Measurements from ENCODE around the gene ELP2.
"Not testable (repeated sequence)": the region's sequence is repeated elsewhere in the genome, so short reads cannot be mapped to it uniquely, and the experiment has no call there.

The ELP2 gene

DNA sequence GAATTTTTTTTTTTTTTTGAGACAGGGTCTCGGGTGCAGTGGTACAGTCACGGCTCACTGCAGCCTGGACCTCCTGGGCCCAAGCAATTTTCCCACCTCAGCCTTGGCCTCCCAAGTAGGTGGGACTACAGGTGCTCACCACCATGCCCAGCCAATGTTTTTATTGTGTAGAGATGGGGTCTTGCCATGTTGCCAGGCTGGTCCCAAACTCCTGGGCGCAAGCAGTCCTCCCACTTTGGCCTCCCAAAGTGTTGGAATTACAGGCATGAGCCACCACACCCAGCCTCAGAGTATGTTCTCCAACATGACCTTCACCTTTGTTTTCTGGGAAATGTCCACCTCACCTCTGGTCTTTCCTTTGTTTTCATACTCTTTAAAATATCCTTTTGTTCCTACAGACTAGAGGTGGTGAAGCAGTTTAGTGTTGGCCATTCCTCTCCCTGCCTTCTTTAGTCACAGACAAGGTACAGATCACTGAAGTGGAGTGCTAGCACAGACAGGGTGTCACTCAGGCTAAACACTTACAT, 38.1 kb downstream of the ELP2 start:
- no peak for DNase-seq

DNA sequence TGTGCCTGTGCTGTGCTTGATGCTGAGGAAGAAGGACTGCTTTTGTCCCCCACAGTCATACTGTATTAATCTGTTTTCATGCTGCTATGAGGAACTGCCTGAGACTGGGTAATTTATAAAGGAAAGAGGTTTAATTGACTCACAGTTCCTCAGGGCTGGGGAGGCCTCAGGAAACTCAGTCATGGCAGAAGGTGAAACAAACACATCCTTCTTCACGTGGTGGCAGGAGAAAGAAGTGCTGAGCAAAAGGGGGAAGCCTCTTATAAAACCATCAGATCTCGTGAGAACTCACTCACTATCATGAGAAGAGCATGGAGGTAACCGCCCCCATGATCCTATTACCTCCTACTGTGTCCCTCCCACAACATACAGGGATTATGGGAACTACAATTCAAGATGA, 38.6 kb downstream of the ELP2 start:
- DNase-seq: not testable (repeated sequence)

GRCh38 chr18:36169938-36170337, 40.2 kb downstream of the ELP2 start:
- no peak for DNase-seq

- DNase-seq: no peak
Measured at GRCh38 chr18:36175481-36175880, 45.8 kb downstream of the ELP2 start.

- DNase-seq: no peak
Measured at GRCh38 chr18:36176177-36176584, 46.5 kb downstream of the ELP2 start.

DNA sequence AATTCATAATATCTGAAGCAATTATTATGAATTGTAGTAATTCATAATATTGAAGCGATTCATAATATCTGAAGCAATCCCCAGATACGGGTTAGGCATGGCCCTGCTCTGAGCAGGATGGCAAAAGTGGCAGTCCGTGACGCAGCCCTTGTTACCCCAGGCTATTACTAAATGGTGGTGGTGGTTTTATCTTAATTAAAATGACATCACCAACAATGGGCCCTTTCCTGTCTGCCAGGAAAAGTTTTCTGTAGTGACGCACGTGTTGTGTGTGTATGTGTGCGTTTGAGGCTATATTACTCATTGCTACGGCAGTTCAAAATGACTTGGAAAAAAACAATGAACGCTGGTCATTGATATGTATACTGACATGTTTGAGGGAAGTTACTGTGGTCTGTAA, 47.0 kb downstream of the ELP2 start:
- DNase-seq: no peak

GRCh38 chr18:36177913-36178312, 48.2 kb downstream of the ELP2 start:
- DNase-seq: no peak

GRCh38 chr18:36179562-36180355, 50.1 kb downstream of the ELP2 start:
- DNase-seq: no peak

DNA sequence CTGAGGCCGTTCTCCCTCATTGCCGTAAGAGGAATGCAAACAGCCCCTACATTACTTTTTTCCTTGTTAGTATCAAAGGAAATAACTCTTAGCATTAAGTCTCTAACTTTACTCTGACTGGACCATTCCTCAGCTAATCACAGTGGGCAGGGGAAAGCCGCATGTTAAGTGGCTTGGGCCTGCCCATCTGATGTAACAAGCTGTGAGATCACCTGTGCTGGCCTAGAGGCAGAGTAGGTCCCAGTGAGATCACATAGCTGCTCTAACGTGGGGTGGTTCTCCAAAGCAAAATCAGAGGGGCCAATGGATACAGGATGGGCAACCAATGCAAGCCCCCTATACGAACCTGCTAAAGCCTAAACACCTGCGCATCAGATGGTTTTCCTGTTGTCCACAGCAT, 51.7 kb downstream of the ELP2 start:
- no peak for DNase-seq

GRCh38 chr18:36181898-36182506, 52.3 kb downstream of the ELP2 start:
- DNase-seq: no peak

DNA sequence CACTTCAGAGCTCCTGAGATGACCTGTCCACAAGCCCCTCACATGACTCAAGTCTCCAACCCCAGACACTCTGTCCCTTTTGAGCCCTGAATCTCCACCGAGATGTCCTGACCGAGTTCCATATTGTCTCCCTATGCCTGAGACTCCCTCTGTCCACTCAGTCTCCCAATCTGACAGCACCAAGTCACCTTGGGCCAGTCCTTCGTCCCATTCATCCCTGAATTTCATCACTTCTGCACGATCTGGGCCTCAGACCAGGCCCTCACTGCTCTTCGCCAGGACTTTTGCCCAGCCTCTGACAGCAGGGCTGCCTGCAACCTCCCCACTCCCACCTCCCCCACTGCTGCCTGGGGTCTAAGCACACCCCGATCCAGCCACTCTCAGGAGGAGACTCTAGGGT, 53.3 kb downstream of the ELP2 start:
- no peak for DNase-seq

DNA sequence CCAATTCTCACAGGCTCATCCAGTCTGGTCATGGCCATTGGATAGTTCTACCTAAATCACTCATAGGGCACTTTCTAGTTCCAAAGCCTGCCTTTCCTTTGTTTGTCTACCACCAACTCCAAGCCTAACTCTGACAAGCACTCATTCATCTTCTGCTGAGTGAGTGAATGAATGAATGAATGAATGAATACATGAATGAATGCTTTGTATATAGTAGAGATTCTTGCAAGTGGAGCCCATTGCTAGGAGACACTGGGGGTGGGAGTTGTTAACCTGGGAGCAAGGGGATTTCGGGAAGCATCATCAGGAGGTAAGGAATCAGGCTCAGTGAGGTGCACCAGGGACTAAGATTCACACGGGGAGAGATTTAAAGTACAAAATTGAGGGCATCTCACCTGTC, 54.3 kb downstream of the ELP2 start:
- no peak for DNase-seq

DNA sequence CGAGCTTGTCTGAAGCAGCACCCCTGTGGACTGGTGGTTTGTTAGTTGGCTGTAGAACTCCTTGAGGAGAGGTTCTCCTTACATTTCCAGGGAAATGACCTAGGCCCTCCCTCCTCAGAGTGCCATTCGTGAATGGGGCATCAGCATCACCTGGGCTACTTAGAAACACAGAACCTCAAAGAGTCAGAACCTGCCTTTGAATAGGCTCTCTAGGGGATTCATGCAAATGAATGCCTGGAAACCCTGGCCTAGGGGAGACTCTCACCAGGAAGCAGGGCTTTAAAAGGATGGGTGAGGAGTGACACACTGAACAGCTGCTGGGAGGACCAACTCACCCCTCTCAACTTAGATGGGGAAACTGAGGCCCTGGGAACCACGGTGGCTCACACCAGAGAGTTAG, 55.5 kb downstream of the ELP2 start:
- no peak for DNase-seq

GRCh38 chr18:36185901-36186460, 56.3 kb downstream of the ELP2 start:
- DNase-seq: no peak

DNA sequence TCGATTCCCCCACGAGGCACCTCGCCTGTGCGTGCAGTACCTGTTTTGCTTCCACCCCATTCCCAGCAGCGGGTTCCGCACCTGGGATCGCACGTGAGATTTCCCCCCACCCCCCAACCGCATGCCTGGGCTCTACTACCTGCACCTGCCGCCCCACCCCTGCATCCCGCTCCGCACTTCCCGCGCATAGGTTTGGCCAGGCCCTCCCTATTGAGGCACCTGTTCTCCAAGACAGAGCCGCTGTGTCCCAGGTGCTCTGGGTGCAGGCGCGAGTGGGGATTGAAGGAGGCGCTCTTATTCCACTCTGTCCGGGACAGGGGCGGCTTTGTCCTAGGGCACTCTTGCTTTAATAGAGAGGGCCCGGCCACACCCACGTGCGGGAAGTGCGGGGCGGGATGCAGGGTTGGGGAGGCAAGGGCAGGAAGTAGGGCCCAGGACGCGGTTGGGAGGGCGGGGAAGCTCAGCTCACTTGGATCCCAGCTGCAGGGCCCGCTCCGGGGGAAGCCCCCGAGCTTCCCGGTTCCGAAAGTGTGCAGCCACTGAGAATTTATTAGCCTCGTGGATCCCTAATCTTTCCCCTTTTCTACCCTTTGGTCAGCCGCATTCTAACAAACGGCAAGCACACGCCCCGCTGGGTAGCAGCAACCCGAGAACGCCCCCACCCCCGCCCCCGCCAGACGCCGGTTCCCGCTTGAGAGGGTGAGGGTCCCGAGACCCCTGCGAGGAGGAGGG, 56.9 kb downstream of the ELP2 start:
- DNase-seq: no peak

GRCh38 chr18:36187193-36187825, 57.6 kb downstream of the ELP2 start, which contains the start of gene MOCOS:
Gene MOCOS, plus strand, starts transcription at chr18:36187497. Its CDS starts 43 bp downstream, at chr18:36187540.
- peak; percentile 37 for DNase-seq

DNA sequence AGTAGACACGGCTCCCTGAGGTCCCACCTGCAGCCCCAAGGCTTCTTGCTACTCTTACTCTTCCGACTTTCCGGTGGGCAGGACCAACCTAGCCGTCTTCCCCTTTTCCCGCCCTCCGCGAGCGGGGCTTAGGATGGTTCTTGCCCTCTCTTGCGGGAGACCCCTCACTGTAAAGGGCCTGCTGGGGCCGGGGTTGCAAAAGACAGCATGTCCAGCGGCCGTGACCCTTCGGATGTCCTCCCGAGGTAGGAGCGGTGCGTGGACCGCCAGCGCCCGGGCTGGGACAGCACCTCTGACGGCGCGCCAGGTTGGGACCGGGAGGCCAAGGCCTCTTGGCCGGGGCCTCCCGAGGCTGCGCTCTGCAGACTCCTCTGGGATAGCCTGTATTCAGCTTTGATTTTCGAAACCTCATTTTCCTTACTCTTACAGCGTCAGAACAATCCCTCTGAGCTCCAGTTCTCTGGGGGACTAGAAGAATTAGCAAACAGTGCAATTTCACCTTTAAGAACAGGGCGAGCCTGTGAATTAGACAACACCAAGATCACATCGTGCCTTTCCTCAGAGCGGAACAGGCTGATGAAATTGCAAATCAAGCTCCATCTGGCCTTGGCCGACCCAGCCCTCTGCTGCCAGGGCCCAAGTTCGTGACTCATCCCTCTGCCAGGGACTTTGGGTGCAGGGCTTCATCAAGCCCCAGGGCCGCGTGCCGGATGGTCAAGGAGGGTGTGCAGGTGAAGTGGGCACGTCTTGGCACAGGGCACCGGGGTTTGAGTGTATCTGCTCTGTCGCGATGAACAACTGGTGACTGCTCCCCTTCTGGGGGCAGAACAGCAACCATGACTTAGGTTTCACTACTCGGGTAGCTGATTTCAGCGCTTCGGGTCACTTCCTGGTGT, 58.4 kb downstream of the ELP2 start:
- DNase-seq: no peak

DNA sequence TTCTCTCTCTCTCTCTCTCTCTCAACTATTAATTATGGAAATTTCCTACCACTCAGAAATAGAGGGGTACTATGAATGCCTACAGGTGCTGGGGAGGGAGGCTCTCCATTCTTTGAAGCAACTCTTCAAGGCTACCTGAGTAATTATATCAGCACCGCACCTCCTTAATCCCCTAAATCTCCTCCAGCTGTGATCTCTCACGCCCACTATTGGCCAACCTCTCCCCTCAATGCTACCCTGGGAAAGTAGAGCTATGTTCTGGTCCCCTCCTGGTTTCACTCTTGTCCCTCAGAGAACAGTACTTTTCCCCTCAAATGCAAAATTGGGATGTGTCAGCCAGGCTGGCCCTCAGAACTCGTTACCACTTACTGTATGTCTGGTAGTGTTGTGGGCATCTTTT, 59.2 kb downstream of the ELP2 start:
- no peak for DNase-seq

DNA sequence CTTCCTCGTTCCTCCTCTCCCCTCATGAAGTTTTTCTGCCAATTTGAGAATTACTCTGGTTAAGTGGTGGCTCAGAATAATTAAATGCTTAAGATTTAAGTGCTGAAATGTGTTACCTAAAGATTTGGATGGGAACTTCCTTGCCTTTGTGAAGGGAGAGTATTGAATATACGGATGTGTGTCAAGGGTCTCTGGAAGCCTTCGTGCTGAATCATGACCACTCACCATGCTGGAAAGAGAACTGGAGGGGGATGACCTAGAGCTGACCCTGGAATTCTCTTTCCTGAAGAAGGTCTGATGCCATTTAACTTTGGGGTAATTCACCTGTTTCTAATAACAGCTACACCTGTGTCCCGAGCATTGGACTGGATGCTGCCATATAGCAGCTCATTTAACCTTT, 59.8 kb downstream of the ELP2 start:
- DNase-seq: no peak

DNA sequence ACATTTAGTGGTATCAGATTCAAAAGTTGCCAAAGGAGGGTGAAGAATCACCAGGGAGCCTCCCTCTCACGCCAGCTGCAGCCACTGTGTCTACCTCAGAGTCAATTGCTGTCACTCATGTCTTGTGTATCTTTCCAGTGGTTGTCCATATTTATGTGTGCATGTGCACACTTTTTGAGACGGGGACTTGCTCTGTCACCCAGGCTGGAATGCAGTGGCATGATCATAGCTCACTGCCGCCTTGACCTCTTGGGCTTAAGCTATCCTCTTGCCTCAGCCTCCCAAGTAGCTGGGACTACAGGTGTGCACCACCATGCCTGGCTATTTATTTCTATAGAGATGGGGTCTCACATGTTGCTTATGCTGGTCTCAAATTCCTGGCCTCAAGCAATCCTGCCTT, 61.6 kb downstream of the ELP2 start:
- DNase-seq: no peak

DNA sequence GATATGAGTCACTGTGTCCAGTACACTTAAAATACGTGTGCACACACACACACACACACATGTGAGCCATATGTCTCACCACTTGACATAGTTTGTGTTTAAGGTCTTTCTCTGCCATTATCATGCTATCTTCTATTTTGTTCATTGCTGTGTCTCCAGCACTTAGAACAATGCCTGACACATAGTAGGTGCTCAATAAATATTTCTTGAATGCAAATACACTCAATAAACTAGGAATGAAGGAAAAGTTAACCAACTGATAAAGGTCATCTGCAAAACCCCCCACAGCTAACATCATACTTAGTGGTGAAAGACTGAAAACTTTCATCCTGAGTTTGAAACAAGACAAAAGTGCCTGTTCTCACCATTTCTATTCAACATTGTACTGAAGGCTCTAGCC, 62.0 kb downstream of the ELP2 start:
- DNase-seq: no peak

Data from stimulated activated CD4-positive, alpha-beta T cell treated with anti-CD3 and anti-CD28 coated beads, Interleukin-12 subunit alpha, Interleukin-12 subunit beta, amount 100 ng/mL, for 4 hours (primary cell).